Neural cell (in vitro differentiated cells): Measurements from ENCODE around the gene CYP4X1. TPM values are rescaled to one million over a fixed set of nuclear protein-coding genes. Genes with fewer than 3 reads are reported as not detected.
"Not testable (repeated sequence)": the region's sequence is repeated elsewhere in the genome, so short reads cannot be mapped to it uniquely, and the experiment has no call there.

Experiments used
- H2AFZ ChIP-seq: fragments of 200-600, 300-800 bp; sonication (generic), shearing (Covaris generic); 2 replicates; pipeline ENCODE4 v1.6.0; 2014; ENCODE audit warnings: low read depth, mild to moderate bottlenecking, antibody characterized with exemption, low read length, moderate library complexity
- H3F3A ChIP-seq: fragments of 200-600 bp; shearing (Covaris generic); 2 replicates; pipeline ENCODE4 v1.6.1; 2016; ENCODE audit warnings: mild to moderate bottlenecking, moderate library complexity, mixed read lengths, antibody characterized with exemption, low read length; ENCODE audit not compliant: insufficient read depth, poor library complexity, severe bottlenecking
- H3K27ac ChIP-seq: fragments of 200-600, 300-800 bp; sonication (generic), shearing (Covaris generic); 2 replicates; pipeline ENCODE4 v1.5.1; 2014; ENCODE audit warnings: mild to moderate bottlenecking, low read length, moderate library complexity
- H3K27me3 ChIP-seq: fragments of 300-800, 200-600 bp; sonication (generic), shearing (Covaris generic); 2 replicates; pipeline ENCODE4 v1.6.0; 2014; ENCODE audit warnings: mild to moderate bottlenecking, low read depth, low read length, moderate library complexity; ENCODE audit not compliant: insufficient read depth
- H3K36me3 ChIP-seq: fragments of 300-800, 200-600 bp; sonication (generic), shearing (Covaris generic); 2 replicates; pipeline ENCODE4 v1.5.1; 2014; ENCODE audit warnings: mild to moderate bottlenecking, antibody characterized with exemption, low read length, moderate library complexity; ENCODE audit not compliant: insufficient read depth
- H3K4me2 ChIP-seq: fragments of 300-800, 200-600 bp; sonication (generic), shearing (Covaris generic); 2 replicates; pipeline ENCODE4 v1.6.0; 2014; ENCODE audit warnings: mild to moderate bottlenecking, low read length
- H3K4me3 ChIP-seq: fragments of 300-800, 200-600 bp; sonication (generic), shearing (Covaris generic); 2 replicates; pipeline ENCODE4 v1.5.1; 2014; ENCODE audit warnings: mild to moderate bottlenecking, low read length, moderate library complexity
- H3K79me2 ChIP-seq: fragments of 200-600 bp; shearing (Covaris generic); replicated peaks from 2 replicates; pipeline ENCODE4 v1.6.0; 2014; ENCODE audit warnings: mild to moderate bottlenecking, low read length, moderate library complexity; ENCODE audit not compliant: insufficient read depth
- H3K9ac ChIP-seq: fragments of 300-800, 200-600 bp; sonication (generic), shearing (Covaris generic); 2 replicates; pipeline ENCODE4 v1.6.1; 2016; ENCODE audit warnings: mild to moderate bottlenecking, low read length, mixed read lengths
- H3K9me2 ChIP-seq: fragments of 200-600 bp; shearing (Covaris generic); 2 replicates; pipeline ENCODE4 v1.6.1; 2016; ENCODE audit warnings: mild to moderate bottlenecking, low read length, mixed read lengths; ENCODE audit not compliant: insufficient read depth
- H3K9me3 ChIP-seq: fragments of 200-600, 300-800 bp; sonication (generic), shearing (Covaris generic); 2 replicates; pipeline ENCODE4 v1.6.1; 2016; ENCODE audit warnings: mild to moderate bottlenecking, mixed run types, low read length, moderate library complexity, mixed read lengths
- H4K20me1 ChIP-seq: fragments of 200-600 bp; shearing (Covaris generic); 2 replicates; pipeline ENCODE4 v1.6.1; 2016; ENCODE audit warnings: mild to moderate bottlenecking, mixed run types; ENCODE audit not compliant: insufficient read depth
- CTCF ChIP-seq: fragments of 450-650 bp; IDR thresholded peaks from 2 replicates; pipeline ENCODE4 v1.5.1; 2014; ENCODE audit warnings: antibody characterized with exemption, mild to moderate bottlenecking, moderate library complexity; ENCODE audit not compliant: poor library complexity, severe bottlenecking
- EP300 ChIP-seq: fragments of 450-650 bp; conservative IDR thresholded peaks from 2 replicates; pipeline ENCODE4 v1.6.1; 2014; ENCODE audit warnings: antibody characterized with exemption, mild to moderate bottlenecking, moderate library complexity; ENCODE audit not compliant: poor library complexity, severe bottlenecking
- EZH2 ChIP-seq: fragments of 200-600, 300-800 bp; shearing (Covaris generic), sonication (generic); IDR thresholded peaks from 2 replicates; pipeline ENCODE4 v1.6.1; 2014; ENCODE audit warnings: antibody characterized with exemption, low read length, borderline replicate concordance, mild to moderate bottlenecking; ENCODE audit not compliant: insufficient read depth, poor library complexity, severe bottlenecking
- MXI1 ChIP-seq: fragments of 450-650 bp; conservative IDR thresholded peaks from 2 replicates; pipeline ENCODE4 v1.6.1; 2014; ENCODE audit warnings: antibody characterized with exemption, mild to moderate bottlenecking; ENCODE audit not compliant: poor library complexity, severe bottlenecking
- POLR2AphosphoS5 ChIP-seq: IDR thresholded peaks from 2 replicates; pipeline ENCODE4 v1.6.1; 2012
- RAD21 ChIP-seq: fragments of 450-650 bp; conservative IDR thresholded peaks from 2 replicates; pipeline ENCODE4 v1.6.1; 2014; ENCODE audit warnings: antibody characterized with exemption, mild to moderate bottlenecking, moderate library complexity
- REST ChIP-seq: IDR thresholded peaks from 2 replicates; pipeline ENCODE4 v1.6.1; 2012; ENCODE audit warnings: borderline replicate concordance
- SMC3 ChIP-seq: fragments of 450-650 bp; conservative IDR thresholded peaks from 2 replicates; pipeline ENCODE4 v1.6.1; 2014; ENCODE audit warnings: antibody characterized with exemption, mild to moderate bottlenecking, moderate library complexity; ENCODE audit not compliant: poor library complexity
- TAF1 ChIP-seq: IDR thresholded peaks from 2 replicates; pipeline ENCODE4 v1.6.1; 2012; ENCODE audit warnings: low read depth
- polyA plus RNA-seq: library from polyadenylated mRNA; depleted of rRNA; stranded (reverse); fragments of >200 nt; gene quantifications from 2 replicates; pipeline ENCODE4 v1.2.3, GENCODE V29; 2014

CYP4X1 gene
- polyA plus RNA-seq, 1 donor from 2014 or later, result 20.7 TPM

- no peak overlapping the region for H2AFZ ChIP-seq
- no peaks in the 10 kb centered on the region for H3K79me2 ChIP-seq
- H3K9me2 ChIP-seq, result no peaks in the 10 kb centered on the region
These were observed 13.3 kb downstream of the CYP4X1 start for GRCh38 chr1:47036764-47037163.

GRCh38 chr1:47059376-47059775 is 35.9 kb downstream of the CYP4X1 start:
- no peak overlapping the region for H2AFZ ChIP-seq
- H3K79me2 ChIP-seq, result no peaks in the 10 kb centered on the region
- TF ChIP-seq EZH2 (no peak), MXI1 (no peak), CTCF (no peak), TAF1 (no peak), EP300 (no peak), POLR2AphosphoS5 (no peak), RAD21 (no peak), SMC3 (no peak), REST (no peak)
- H3K36me3 ChIP-seq, result no peaks in the 10 kb centered on the region
- no peaks in the 10 kb centered on the region for H3K27me3 ChIP-seq
- H3K27ac ChIP-seq, result no peak overlapping the region
- no peak overlapping the region for H3K4me3 ChIP-seq
- no peaks in the 10 kb centered on the region for H3F3A ChIP-seq
- no peaks in the 10 kb centered on the region for H3K9me2 ChIP-seq
- no peak overlapping the region for H3K4me2 ChIP-seq
- no peaks in the 10 kb centered on the region for H3K9me3 ChIP-seq
- no peak overlapping the region for H3K9ac ChIP-seq
- H4K20me1 ChIP-seq, result no peaks in the 10 kb centered on the region

More at GRCh38 chr1:47036764-47037163, 13.3 kb downstream of the CYP4X1 start:
- Histone ChIP-seq H3K4me3 (no peak overlapping the region), H4K20me1 (no peaks in the 10 kb centered on the region), H3K36me3 (no peaks in the 10 kb centered on the region), H3K4me2 (no peak overlapping the region), H3K27me3 (no peaks in the 10 kb centered on the region), H3F3A (no peaks in the 10 kb centered on the region), H3K9ac (no peak overlapping the region), H3K27ac (no peak overlapping the region), H3K9me3 (no peaks in the 10 kb centered on the region)
- TF ChIP-seq SMC3, result no peak
- no peak for TF ChIP-seq MXI1
- TF ChIP-seq POLR2AphosphoS5, result no peak

GRCh38 chr1:47067097-47067594 is 43.7 kb downstream of the CYP4X1 start, which contains the start of gene CYP4Z1:
Gene CYP4Z1, plus strand, starts transcription at chr1:47067231. Its CDS starts 260 bp downstream, at chr1:47067491.
- Histone ChIP-seq H3K27me3 (no peaks in the 10 kb centered on the region), H2AFZ (no peak within 1 kb of the TSS), H3K9ac (no peak within 1 kb of the TSS), H3K36me3 (no peaks in the 10 kb centered on the region), H4K20me1 (no peaks in the 10 kb centered on the region), H3K4me3 (no peak within 1 kb of the TSS), H3F3A (no peaks in the 10 kb centered on the region), H3K4me2 (no peak within 1 kb of the TSS), H3K9me3 (no peaks in the 10 kb centered on the region), H3K9me2 (no peaks in the 10 kb centered on the region), H3K79me2 (no peaks in the 10 kb centered on the region), H3K27ac (no peak within 1 kb of the TSS)
- TF ChIP-seq EZH2, result no peak
- TF ChIP-seq EP300, result no peak
- TF ChIP-seq TAF1, result no peak
- no peak for TF ChIP-seq POLR2AphosphoS5
- TF ChIP-seq SMC3, result no peak
- no peak for TF ChIP-seq RAD21
- no peak for TF ChIP-seq CTCF
- no peak for TF ChIP-seq MXI1

- not testable (repeated sequence) for H4K20me1 ChIP-seq, H2AFZ ChIP-seq, H3K4me3 ChIP-seq, H3K9me3 ChIP-seq, H3K27me3 ChIP-seq, H3K9me2 ChIP-seq, H3K9ac ChIP-seq, H3K79me2 ChIP-seq, H3K4me2 ChIP-seq, H3F3A ChIP-seq, H3K27ac ChIP-seq, H3K36me3 ChIP-seq
These were observed 45.6 kb downstream of the CYP4X1 start for GRCh38 chr1:47069080-47069479.
